ENCODE results near the gene EVA1C.

GRCh38 chr21:32514275-32515055 is 102.0 kb downstream of the EVA1C start:
- TF ChIP-seq POLR2A (IDR thresholded peaks at IDR 0.05) (no peak), CTCF (IDR thresholded peaks at IDR 0.05) (no peak)

Data from upper lobe of left lung (tissue), 4 donors.